ENCODE measurements around the gene CCDC57.

The CCDC57 gene

DNA sequence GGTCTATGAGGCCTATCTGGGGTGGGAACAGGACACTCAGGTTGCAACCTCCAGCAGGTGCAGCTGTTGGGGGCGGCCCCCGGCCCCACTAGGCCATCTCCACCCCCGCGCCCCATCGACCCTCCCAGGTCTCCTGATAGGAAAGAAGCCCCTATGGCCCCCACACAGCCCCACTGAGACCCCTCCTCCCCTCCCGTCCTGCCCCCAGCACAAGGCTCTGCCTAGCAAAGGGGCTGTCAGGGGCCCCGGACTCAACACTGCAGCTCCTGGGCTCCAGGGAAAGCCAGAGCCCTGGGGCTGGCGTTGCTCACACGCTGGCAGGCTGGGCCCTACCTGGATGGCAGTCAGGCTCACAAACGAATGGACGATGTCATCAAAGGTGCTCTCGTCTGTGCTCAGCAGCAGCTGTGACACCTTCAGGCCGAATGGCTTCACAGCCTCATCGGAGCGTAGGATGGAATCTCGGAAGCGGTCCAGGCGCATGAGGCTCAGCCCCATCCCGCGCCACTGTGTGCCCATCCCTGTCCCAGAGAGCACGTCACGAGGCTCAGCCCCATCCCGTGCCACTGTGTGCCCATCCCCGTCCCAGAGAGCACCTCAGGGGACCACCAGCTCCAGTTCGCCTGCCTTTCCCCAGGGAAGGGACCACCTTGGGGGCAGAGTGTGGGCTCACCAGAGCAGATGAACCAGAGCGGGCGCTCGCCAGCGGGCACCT is 121.9 kb downstream of the CCDC57 start:
- H3K4me3 ChIP-seq (ENCODE audit: low read depth, low read length): no peak overlapping the region
- peak; percentile 3 for DNase-seq (ENCODE audit: low read depth)
- TF ChIP-seq, protein P1, sequence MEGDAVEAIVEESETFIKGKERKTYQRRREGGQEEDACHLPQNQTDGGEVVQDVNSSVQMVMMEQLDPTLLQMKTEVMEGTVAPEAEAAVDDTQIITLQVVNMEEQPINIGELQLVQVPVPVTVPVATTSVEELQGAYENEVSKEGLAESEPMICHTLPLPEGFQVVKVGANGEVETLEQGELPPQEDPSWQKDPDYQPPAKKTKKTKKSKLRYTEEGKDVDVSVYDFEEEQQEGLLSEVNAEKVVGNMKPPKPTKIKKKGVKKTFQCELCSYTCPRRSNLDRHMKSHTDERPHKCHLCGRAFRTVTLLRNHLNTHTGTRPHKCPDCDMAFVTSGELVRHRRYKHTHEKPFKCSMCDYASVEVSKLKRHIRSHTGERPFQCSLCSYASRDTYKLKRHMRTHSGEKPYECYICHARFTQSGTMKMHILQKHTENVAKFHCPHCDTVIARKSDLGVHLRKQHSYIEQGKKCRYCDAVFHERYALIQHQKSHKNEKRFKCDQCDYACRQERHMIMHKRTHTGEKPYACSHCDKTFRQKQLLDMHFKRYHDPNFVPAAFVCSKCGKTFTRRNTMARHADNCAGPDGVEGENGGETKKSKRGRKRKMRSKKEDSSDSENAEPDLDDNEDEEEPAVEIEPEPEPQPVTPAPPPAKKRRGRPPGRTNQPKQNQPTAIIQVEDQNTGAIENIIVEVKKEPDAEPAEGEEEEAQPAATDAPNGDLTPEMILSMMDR (IDR thresholded peaks at IDR 0.05; ENCODE audit: insufficient read depth, low read depth, low read length, missing control alignments): no peak

DNA sequence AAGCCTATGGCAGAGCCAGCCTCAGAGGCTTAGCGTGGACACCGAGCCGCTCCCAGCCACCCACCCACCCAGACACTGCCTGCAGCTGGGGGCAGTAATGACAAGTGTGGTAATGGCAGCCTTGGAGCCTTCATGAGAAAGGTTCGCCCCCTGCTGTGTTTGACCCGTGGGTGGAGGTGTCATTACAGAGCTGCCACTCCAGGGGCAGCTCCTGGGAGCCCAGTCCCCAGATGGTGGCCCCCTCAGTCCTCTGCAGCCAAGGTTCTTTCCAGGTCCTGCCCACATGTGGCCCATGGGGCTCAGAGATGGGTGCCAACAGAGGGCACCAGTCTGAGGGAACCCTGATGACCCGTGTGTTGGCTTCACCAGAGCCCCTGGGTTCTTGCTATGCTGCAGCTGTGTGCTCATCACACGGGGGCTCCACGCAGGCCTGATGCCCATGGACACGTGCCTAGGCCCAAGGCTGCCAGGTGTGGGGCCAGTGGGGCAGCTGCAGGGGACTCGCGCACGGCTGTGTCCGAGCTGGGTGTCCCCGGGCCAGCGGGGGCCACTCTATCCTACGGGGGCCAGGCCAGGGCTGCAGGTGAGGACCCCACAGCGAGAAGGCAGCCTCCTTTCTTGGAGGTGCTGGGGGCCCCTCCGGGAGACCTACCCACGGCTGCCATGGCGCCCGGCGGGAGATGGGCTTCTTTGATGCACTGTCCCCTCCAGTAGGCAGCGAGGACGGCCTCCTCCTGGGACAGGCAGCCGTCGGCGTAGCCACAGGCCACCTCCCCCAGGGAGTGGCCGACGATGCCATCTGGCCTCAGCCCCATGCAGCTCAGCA is 122.7 kb downstream of the CCDC57 start:
- TF ChIP-seq, protein P1 (IDR thresholded peaks at IDR 0.05; ENCODE audit: insufficient read depth, low read depth, low read length, missing control alignments): no peak
- no peak for DNase-seq (ENCODE audit: low read depth)
- no peak overlapping the region for H3K4me3 ChIP-seq (ENCODE audit: low read depth, low read length)

DNA sequence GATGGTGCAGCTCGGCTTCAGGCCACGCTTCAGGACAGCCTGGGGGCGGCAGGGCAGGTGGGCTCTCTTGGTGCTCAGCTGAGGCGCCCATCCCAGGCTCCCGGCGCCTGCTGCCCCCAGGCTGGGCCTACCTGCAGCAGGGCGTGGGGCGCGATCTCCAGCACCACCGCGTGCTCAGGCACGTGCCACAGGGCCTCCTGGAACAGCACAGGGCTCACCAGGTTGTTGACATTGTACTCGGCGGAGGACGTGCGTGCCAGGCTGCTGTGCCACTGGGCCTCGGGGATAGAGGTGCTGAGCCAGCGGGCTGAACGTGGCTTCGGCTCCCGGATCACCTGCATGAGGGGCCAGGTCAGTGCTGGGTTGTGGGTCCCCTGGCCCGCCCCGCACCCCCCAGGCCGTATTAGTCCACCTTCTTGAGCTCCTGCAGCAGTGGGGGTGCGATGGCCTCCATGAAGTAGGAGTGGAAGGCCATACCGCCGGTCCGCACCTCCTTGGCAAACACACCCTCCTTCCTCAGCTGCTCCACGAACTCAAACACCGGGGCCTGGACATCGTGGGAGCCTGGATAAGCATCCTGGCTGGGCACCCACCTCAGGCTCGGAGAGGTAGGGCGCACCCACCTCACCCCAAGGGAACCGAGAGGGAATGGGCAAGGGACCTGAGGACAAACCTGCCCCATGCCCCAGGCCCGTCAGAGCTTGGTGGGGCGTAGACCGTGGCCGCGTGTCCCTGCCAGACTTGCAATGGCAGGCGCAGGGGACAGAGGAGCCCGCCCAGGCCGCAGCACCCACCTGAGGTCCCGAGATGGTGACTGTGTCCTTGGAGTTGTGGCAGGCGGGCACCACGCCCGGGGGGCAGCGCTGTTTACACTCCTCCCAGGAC is 123.6 kb downstream of the CCDC57 start:
- TF ChIP-seq, protein P1 (IDR thresholded peaks at IDR 0.05; ENCODE audit: insufficient read depth, low read depth, low read length, missing control alignments): no peak
- no peak for DNase-seq (ENCODE audit: low read depth)
- H3K4me3 ChIP-seq (ENCODE audit: low read depth, low read length): no peak overlapping the region

DNA sequence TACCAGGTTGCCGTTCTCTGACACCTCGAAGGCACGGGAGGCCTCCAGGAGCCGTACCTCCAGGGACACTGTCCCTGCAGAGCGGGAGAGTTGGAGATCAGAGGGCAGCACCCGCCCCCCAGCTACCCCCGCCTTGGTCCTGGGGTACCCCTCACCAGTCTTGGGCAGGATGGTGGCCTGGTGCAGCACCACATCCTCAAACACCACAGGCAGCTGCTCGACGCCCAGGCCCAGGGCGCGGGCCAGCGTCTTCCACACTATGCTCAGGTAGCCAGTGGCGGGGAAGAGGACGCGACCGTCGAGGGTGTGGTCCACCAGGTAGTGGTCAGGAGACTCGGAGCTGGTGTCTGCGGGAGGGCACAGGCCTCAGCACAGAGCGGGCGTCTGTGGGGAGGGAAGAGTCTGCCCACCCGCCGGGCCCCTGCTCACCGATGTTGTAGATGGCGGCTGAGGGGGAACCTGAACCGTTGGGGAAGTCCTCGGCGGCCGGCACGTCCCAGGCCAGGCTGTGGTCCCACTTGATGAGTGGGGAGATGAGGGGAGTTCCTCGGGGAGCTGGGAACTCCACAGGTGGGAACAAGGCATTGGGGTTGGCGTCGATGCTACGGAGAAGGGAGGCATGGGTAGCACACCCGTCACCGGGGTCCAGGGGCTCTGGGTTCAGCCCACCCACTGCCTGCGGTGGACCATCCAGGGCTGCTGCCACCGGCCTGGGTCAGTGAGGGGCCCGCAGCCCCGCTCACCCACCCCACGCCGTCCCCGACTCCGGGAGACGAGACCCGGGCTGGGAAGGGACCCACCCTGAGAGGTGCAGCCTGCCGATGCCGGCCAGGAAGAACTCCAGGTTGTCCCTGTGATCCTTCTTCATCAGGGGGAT is 124.4 kb downstream of the CCDC57 start:
- no peak overlapping the region for H3K4me3 ChIP-seq (ENCODE audit: low read depth, low read length)
- TF ChIP-seq, protein P1 (IDR thresholded peaks at IDR 0.05; ENCODE audit: insufficient read depth, low read depth, low read length, missing control alignments): no peak
- no peak for DNase-seq (ENCODE audit: low read depth)

DNA sequence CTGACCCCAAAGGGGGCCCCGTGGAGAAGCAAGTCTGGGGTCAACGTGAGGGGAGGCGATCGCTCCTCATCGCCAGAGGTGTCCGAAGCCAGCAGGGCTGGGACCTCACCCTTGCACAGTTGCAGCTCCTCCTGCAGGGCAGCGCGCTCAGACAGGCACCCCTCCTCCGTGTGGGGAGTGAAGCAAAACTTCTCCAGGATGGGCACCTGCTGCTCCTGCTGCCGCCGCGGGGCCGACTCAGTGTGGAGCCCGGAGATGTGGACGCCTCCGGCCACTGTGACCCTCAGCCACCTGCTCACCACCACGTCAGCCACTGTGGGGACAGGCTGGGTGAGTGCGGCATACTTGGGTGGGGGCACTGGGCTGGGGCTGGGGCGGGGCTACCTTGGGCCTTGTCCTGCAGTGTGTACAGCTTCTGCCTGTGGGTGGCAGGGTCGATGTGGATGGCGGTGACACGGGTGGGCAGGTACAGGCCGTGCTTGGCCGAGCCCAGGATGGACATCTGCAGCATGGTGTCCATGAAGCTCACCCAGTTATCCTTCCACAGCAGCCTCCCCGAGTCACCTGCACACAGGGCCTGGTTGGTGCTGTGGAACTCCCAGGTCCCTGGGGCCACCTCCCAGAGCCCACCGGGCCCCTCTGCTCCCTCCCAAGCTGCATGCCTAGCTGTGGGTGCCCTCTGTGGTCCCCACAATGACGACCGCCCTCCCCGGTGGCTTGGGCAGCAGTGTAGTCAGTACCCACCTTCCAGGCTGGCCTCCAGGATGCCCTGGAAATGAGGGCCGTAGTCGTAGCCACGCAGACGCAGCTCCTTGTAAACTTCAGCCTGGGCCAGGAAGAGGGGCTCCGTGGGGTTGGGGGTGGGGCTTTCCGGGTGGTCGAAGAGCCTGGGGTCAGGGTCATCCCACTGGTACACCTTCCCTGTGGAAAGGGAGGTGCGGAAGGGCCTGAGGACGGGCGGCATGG is 125.4 kb downstream of the CCDC57 start:
- H3K4me3 ChIP-seq (ENCODE audit: low read depth, low read length): no peak overlapping the region
- DNase-seq (ENCODE audit: low read depth): no peak
- TF ChIP-seq, protein P1 (IDR thresholded peaks at IDR 0.05; ENCODE audit: insufficient read depth, low read depth, low read length, missing control alignments): no peak

Measured in GM12865 (cell line).